MM.1S (cell line): ENCODE measurements around the gene PSAPL1.

Experiments used
- DNase-seq: peaks from one replicate; pipeline ENCODE4 v3.0.0-alpha.2; 2015
- H2AFZ ChIP-seq: fragments of 300-600 bp; sonication (generic); 2 replicates; pipeline ENCODE4 v1.6.0; 2016; ENCODE audit warnings: antibody characterized with exemption, low read length
- H3F3A ChIP-seq: fragments of 300-600 bp; sonication (generic); 2 replicates; pipeline ENCODE4 v1.6.1; 2016; ENCODE audit warnings: mild to moderate bottlenecking, antibody characterized with exemption, low read length, moderate library complexity, mixed read lengths; ENCODE audit not compliant: insufficient read depth
- H3K27ac ChIP-seq: fragments of 300-600 bp; sonication (generic); 2 replicates; pipeline ENCODE4 v1.5.1; 2016; ENCODE audit warnings: mild to moderate bottlenecking, low read length
- H3K27me3 ChIP-seq: fragments of 300-600 bp; sonication (generic); replicated peaks from 2 replicates; pipeline ENCODE4 v1.6.0; 2016; ENCODE audit warnings: low read length; ENCODE audit not compliant: insufficient read depth
- H3K36me3 ChIP-seq: fragments of 300-600 bp; sonication (generic); replicated peaks from 2 replicates; pipeline ENCODE4 v1.6.1; 2016; ENCODE audit warnings: mild to moderate bottlenecking, low read length, mixed read lengths; ENCODE audit not compliant: insufficient read depth
- H3K4me1 ChIP-seq: fragments of 300-600 bp; sonication (generic); 2 replicates; pipeline ENCODE4 v1.6.1; 2016; ENCODE audit warnings: low read length, mixed read lengths
- H3K4me2 ChIP-seq: fragments of 300-600 bp; sonication (generic); 2 replicates; pipeline ENCODE4 v1.6.0; 2016; ENCODE audit warnings: low read depth, low read length
- H3K4me3 ChIP-seq: fragments of 300-600 bp; sonication (generic); 2 replicates; pipeline ENCODE4 v1.5.1; 2016; ENCODE audit warnings: low read length, mixed read lengths
- H3K79me2 ChIP-seq: fragments of 300-600 bp; sonication (generic); 2 replicates; pipeline ENCODE4 v1.6.1; 2016; ENCODE audit warnings: mixed run types, low read length, mixed read lengths
- H3K9ac ChIP-seq: fragments of 300-600 bp; sonication (generic); 2 replicates; pipeline ENCODE4 v1.6.1; 2016; ENCODE audit warnings: low read length, mixed read lengths
- H3K9me2 ChIP-seq: fragments of 300-600 bp; sonication (generic); replicated peaks from 2 replicates; pipeline ENCODE4 v1.6.1; 2016; ENCODE audit warnings: mild to moderate bottlenecking, low read length, mixed read lengths; ENCODE audit not compliant: insufficient read depth
- H3K9me3 ChIP-seq: fragments of 300-600 bp; sonication (generic); replicated peaks from 2 replicates; pipeline ENCODE4 v1.6.1; 2016; ENCODE audit warnings: mild to moderate bottlenecking, low read length, mixed read lengths; ENCODE audit not compliant: insufficient read depth
- H4K20me1 ChIP-seq: fragments of 300-600 bp; sonication (generic); 2 replicates; pipeline ENCODE4 v1.6.1; 2016; ENCODE audit warnings: mild to moderate bottlenecking, low read length, moderate library complexity, mixed read lengths; ENCODE audit not compliant: insufficient read depth
- CTCF ChIP-seq: fragments of 300-600 bp; sonication (generic); IDR thresholded peaks from 2 replicates; pipeline ENCODE4 v1.5.1; 2016; ENCODE audit warnings: antibody characterized with exemption, low read length, mixed read lengths
- EZH2 ChIP-seq: fragments of 300-600 bp; sonication (generic); optimal IDR thresholded peaks from 2 replicates; pipeline ENCODE3; 2017; ENCODE audit warnings: low read depth, mild to moderate bottlenecking, antibody characterized with exemption, low read length, mixed read lengths
- EZH2phosphoT487 ChIP-seq: fragments of 300-600 bp; sonication (generic); IDR thresholded peaks from 2 replicates; pipeline ENCODE4 v1.6.1; 2018; ENCODE audit warnings: antibody characterized with exemption, low read length

PSAPL1 gene

DNA sequence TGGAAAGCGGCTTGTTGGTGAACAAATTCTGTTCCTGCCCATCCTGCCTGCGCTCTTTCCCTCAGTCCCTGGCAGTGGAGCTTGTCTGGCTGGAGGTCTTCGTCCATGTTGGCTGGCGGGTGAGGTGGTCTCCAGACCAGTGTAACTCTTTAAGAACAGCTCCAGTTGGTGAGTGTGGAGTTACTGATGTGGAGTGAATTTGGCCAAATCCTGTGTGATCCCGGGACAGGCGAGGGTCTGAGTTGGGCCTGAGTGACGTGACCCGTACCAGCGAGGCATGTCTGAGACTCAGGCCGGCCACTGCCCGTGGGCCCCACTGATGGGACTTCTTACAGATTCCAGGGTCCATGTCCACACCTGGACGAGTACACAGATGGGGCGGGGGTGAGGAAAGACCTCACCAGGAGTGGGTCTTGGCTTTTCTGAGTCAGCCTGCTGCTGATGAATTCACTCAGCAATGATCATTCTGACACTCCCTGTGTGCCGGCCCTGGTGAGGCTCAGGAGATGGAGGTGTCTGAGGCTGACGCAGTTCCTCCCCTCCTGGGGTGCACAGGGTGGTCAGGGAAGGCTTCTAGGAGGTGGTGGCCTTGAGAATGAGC, 45.5 kb downstream of the PSAPL1 start:
- H4K20me1 ChIP-seq: no peaks in the 10 kb centered on the region
- no peaks in the 10 kb centered on the region for H3K36me3 ChIP-seq
- H3K9ac ChIP-seq: no peak overlapping the region
- peaks cover 71% of the 10 kb centered on the region for H3K27me3 ChIP-seq
- no peaks in the 10 kb centered on the region for H3K9me2 ChIP-seq
- no peaks in the 10 kb centered on the region for H3F3A ChIP-seq
- H3K79me2 ChIP-seq: no peaks in the 10 kb centered on the region
- H3K27ac ChIP-seq: no peak overlapping the region
- no peaks in the 10 kb centered on the region for H3K9me3 ChIP-seq
- H3K4me1 ChIP-seq: no peaks in the 10 kb centered on the region
- no peak overlapping the region for H3K4me3 ChIP-seq
- no peak for DNase-seq
- TF ChIP-seq EZH2: no peak
- no peak for TF ChIP-seq EZH2phosphoT487
- TF ChIP-seq CTCF: no peak
- H3K4me2 ChIP-seq: no peak overlapping the region
- no peak overlapping the region for H2AFZ ChIP-seq

GRCh38 chr4:7388627-7389026, 46.1 kb downstream of the PSAPL1 start:
- no peak overlapping the region for H3K27ac ChIP-seq
- no peak overlapping the region for H2AFZ ChIP-seq
- H3K79me2 ChIP-seq: no peaks in the 10 kb centered on the region
- no peak overlapping the region for H3K9ac ChIP-seq
- no peak for DNase-seq
- peaks cover 71% of the 10 kb centered on the region for H3K27me3 ChIP-seq
- TF ChIP-seq EZH2 (no peak), CTCF (no peak), EZH2phosphoT487 (no peak)
- H4K20me1 ChIP-seq: no peaks in the 10 kb centered on the region
- H3K9me3 ChIP-seq: no peaks in the 10 kb centered on the region
- H3K4me3 ChIP-seq: no peak overlapping the region
- no peaks in the 10 kb centered on the region for H3K4me1 ChIP-seq
- H3K4me2 ChIP-seq: no peak overlapping the region
- no peaks in the 10 kb centered on the region for H3F3A ChIP-seq
- no peaks in the 10 kb centered on the region for H3K36me3 ChIP-seq
- no peaks in the 10 kb centered on the region for H3K9me2 ChIP-seq

GRCh38 chr4:7387925-7388324, 46.8 kb downstream of the PSAPL1 start:
- H3K4me1 ChIP-seq: no peaks in the 10 kb centered on the region
- H3K36me3 ChIP-seq: no peaks in the 10 kb centered on the region
- peaks cover 71% of the 10 kb centered on the region for H3K27me3 ChIP-seq
- DNase-seq: no peak
- H4K20me1 ChIP-seq: no peaks in the 10 kb centered on the region
- TF ChIP-seq CTCF (no peak), EZH2 (no peak), EZH2phosphoT487 (no peak)
- H3K9me3 ChIP-seq: no peaks in the 10 kb centered on the region
- no peak overlapping the region for H3K4me3 ChIP-seq
- no peak overlapping the region for H3K27ac ChIP-seq
- H2AFZ ChIP-seq: no peak overlapping the region
- no peaks in the 10 kb centered on the region for H3K79me2 ChIP-seq
- no peaks in the 10 kb centered on the region for H3K9me2 ChIP-seq
- H3K4me2 ChIP-seq: no peak overlapping the region
- no peaks in the 10 kb centered on the region for H3F3A ChIP-seq
- H3K9ac ChIP-seq: no peak overlapping the region
